ENCODE measurements around the gene ACO2.
A peak's percentile ranks its signal among the peaks of the same experiment; 100 is the strongest.

The ACO2 gene

GRCh38 chr22:41543854-41544670 is 75.1 kb downstream of the ACO2 start, which contains the start of gene POLR3H:
Gene POLR3H, minus strand, starts transcription at chr22:41544470. Its CDS starts 369 bp downstream, at chr22:41544101.
- Histone ChIP-seq H3K4me3 (ENCODE audit: low read length) (peak within 1 kb of the TSS; percentile 100), H3K4me2 (ENCODE audit: low read length) (peak within 1 kb of the TSS; percentile 99), H4K20me1 (ENCODE audit: control insufficient read depth, insufficient read depth, low read depth, low read length) (no peaks in the 10 kb centered on the region; the same call in 1 of the 2 replicates), H3K9me3 (ENCODE audit: control insufficient read depth, insufficient read depth, low read length) (no peaks in the 10 kb centered on the region), H3K36me3 (ENCODE audit: control insufficient read depth, low read length) (peaks cover 40% of the 10 kb centered on the region), H3K27ac (ENCODE audit: low read depth, low read length) (peak within 1 kb of the TSS; percentile 58), H3K79me2 (ENCODE audit: control insufficient read depth, low read length) (peaks cover 56% of the 10 kb centered on the region), H3K27me3 (ENCODE audit: control insufficient read depth, low read length) (no peaks in the 10 kb centered on the region), H3F3A (ENCODE audit: control insufficient read depth, insufficient read depth) (no peaks in the 10 kb centered on the region; the same call in 1 of the 2 replicates), H3K9me2 (replicated peaks; ENCODE audit: control insufficient read depth, low read length) (no peaks in the 10 kb centered on the region), H3K4me1 (ENCODE audit: control insufficient read depth, low read length) (peaks cover 26% of the 10 kb centered on the region)
- no peak for TF ChIP-seq EZH2phosphoT487 (IDR thresholded peaks at IDR 0.05; ENCODE audit: borderline replicate concordance, low read length)
- TF ChIP-seq CTCF (IDR thresholded peaks at IDR 0.05; ENCODE audit: low read depth, low read length, poor library complexity, severe bottlenecking) = peak; percentile 89

GRCh38 chr22:41544671-41545476 is 76.0 kb downstream of the ACO2 start:
- Histone ChIP-seq H3K36me3 (ENCODE audit: control insufficient read depth, low read length) (peaks cover 32% of the 10 kb centered on the region), H3K9me3 (ENCODE audit: control insufficient read depth, insufficient read depth, low read length) (no peaks in the 10 kb centered on the region), H3F3A (ENCODE audit: control insufficient read depth, insufficient read depth) (no peaks in the 10 kb centered on the region; the same call in 1 of the 2 replicates), H4K20me1 (ENCODE audit: control insufficient read depth, insufficient read depth, low read depth, low read length) (no peaks in the 10 kb centered on the region; the same call in 1 of the 2 replicates), H3K4me3 (ENCODE audit: low read length) (peak overlapping the region; percentile 100), H3K9me2 (replicated peaks; ENCODE audit: control insufficient read depth, low read length) (no peaks in the 10 kb centered on the region), H3K4me1 (ENCODE audit: control insufficient read depth, low read length) (peaks cover 26% of the 10 kb centered on the region), H3K4me2 (ENCODE audit: low read length) (peak overlapping the region; percentile 99), H3K79me2 (ENCODE audit: control insufficient read depth, low read length) (peaks cover 48% of the 10 kb centered on the region), H3K27ac (ENCODE audit: low read depth, low read length) (no peak overlapping the region), H3K27me3 (ENCODE audit: control insufficient read depth, low read length) (no peaks in the 10 kb centered on the region)
- no peak for TF ChIP-seq EZH2phosphoT487 (IDR thresholded peaks at IDR 0.05; ENCODE audit: borderline replicate concordance, low read length)
- no peak for TF ChIP-seq CTCF (IDR thresholded peaks at IDR 0.05; ENCODE audit: low read depth, low read length, poor library complexity, severe bottlenecking)

GRCh38 chr22:41548830-41549211 is 79.9 kb downstream of the ACO2 start:
- no peak overlapping the region for H3K27ac ChIP-seq (ENCODE audit: low read depth, low read length)
- no peaks in the 10 kb centered on the region for H4K20me1 ChIP-seq (ENCODE audit: control insufficient read depth, insufficient read depth, low read depth, low read length)
- H3F3A ChIP-seq (ENCODE audit: control insufficient read depth, insufficient read depth) = no peaks in the 10 kb centered on the region; the same call in 1 of the 2 replicates
- H3K4me2 ChIP-seq (ENCODE audit: low read length) = no peak overlapping the region
- peaks cover 6% of the 10 kb centered on the region; the same call in 1 of the 2 replicates for H3K27me3 ChIP-seq (ENCODE audit: control insufficient read depth, low read length)
- TF ChIP-seq CTCF (IDR thresholded peaks at IDR 0.05; ENCODE audit: low read depth, low read length, poor library complexity, severe bottlenecking) = no peak
- TF ChIP-seq EZH2phosphoT487 (IDR thresholded peaks at IDR 0.05; ENCODE audit: borderline replicate concordance, low read length) = no peak
- no peaks in the 10 kb centered on the region for H3K9me2 ChIP-seq (replicated peaks; ENCODE audit: control insufficient read depth, low read length)
- no peaks in the 10 kb centered on the region for H3K9me3 ChIP-seq (ENCODE audit: control insufficient read depth, insufficient read depth, low read length)
- peaks cover 8% of the 10 kb centered on the region for H3K79me2 ChIP-seq (ENCODE audit: control insufficient read depth, low read length)
- H3K4me3 ChIP-seq (ENCODE audit: low read length) = no peak overlapping the region
- H3K4me1 ChIP-seq (ENCODE audit: control insufficient read depth, low read length) = peaks cover 10% of the 10 kb centered on the region
- H3K36me3 ChIP-seq (ENCODE audit: control insufficient read depth, low read length) = peaks cover 3% of the 10 kb centered on the region
